Mesothelial cell of epicardium (in vitro differentiated cells): ENCODE data around the gene TM4SF4. TPM values are rescaled to one million over a fixed set of nuclear protein-coding genes. Genes with fewer than 3 reads are reported as not detected.

ENCODE experiments used
- DNase-seq, 2 experiments: peaks; one replicate each; pipeline ENCODE4 v3.0.0; 2021; ENCODE audit warnings: low spot score in 2 of 2; ENCODE audit not compliant: unreplicated experiment in 2 of 2
- H3K27ac Mint-ChIP-seq: 2 replicates; pipeline ENCODE4 v1.8.0; 2021; ENCODE audit warnings: mixed read lengths
- H3K27me3 Mint-ChIP-seq: 2 replicates; pipeline ENCODE4 v1.8.0; 2021; ENCODE audit warnings: low read depth, mixed read lengths
- H3K36me3 Mint-ChIP-seq: 2 replicates; pipeline ENCODE4 v1.8.0; 2021; ENCODE audit warnings: mixed read lengths
- H3K4me1 Mint-ChIP-seq: 2 replicates; pipeline ENCODE4 v1.8.0; 2021; ENCODE audit warnings: mixed read lengths
- H3K4me3 Mint-ChIP-seq: 2 replicates; pipeline ENCODE4 v1.8.0; 2021; ENCODE audit warnings: mild to moderate bottlenecking, moderate library complexity, mixed read lengths
- H3K9me3 Mint-ChIP-seq: 2 replicates; pipeline ENCODE4 v1.8.0; 2021; ENCODE audit warnings: mixed read lengths
- CTCF ChIP-seq: fragments of 200-600 bp; sonication (generic); IDR thresholded peaks from one replicate; pipeline ENCODE4 v1.5.0; 2021; ENCODE audit warnings: antibody characterized with exemption; ENCODE audit not compliant: unreplicated experiment
- total RNA-seq: library from RNA; stranded (reverse); gene quantifications from 3 replicates; pipeline ENCODE4 v1.2.1, GENCODE V29; 2021

The TM4SF4 gene
- total RNA-seq, 1 donor from 2014 or later, result 0.34 TPM

- H3K27me3 Mint-ChIP-seq, result no peaks in the 10 kb centered on the region
- DNase-seq, result no peak
- peaks cover 18% of the 10 kb centered on the region for H3K4me1 Mint-ChIP-seq
- H3K4me3 Mint-ChIP-seq, result no peak overlapping the region
- no peak overlapping the region for H3K27ac Mint-ChIP-seq
- no peaks in the 10 kb centered on the region for H3K36me3 Mint-ChIP-seq
- H3K9me3 Mint-ChIP-seq, result no peaks in the 10 kb centered on the region
- no peak for TF ChIP-seq CTCF
These were observed 36.0 kb downstream of the TM4SF4 start for GRCh38 chr3:149510480-149510879.

- TF ChIP-seq CTCF, result no peak
- no peak for DNase-seq
- Mint-ChIP-seq H3K4me3 (no peak overlapping the region), H3K4me1 (peaks cover 18% of the 10 kb centered on the region), H3K36me3 (no peaks in the 10 kb centered on the region), H3K27me3 (no peaks in the 10 kb centered on the region), H3K27ac (no peak overlapping the region), H3K9me3 (no peaks in the 10 kb centered on the region)
These were observed 36.6 kb downstream of the TM4SF4 start for GRCh38 chr3:149511040-149511626.

- H3K27me3 Mint-ChIP-seq, result no peaks in the 10 kb centered on the region
- TF ChIP-seq CTCF, result peak; percentile 58
- H3K9me3 Mint-ChIP-seq, result no peaks in the 10 kb centered on the region
- no peaks in the 10 kb centered on the region for H3K36me3 Mint-ChIP-seq
- DNase-seq, result peak in 1 of 2 experiments; percentile 64
- peaks cover 12% of the 10 kb centered on the region for H3K4me1 Mint-ChIP-seq
- H3K27ac Mint-ChIP-seq, result peak overlapping the region; percentile 36
- H3K4me3 Mint-ChIP-seq, result no peak overlapping the region
These were observed 37.7 kb downstream of the TM4SF4 start for GRCh38 chr3:149512073-149512782.

GRCh38 chr3:149514471-149514870, 40.0 kb downstream of the TM4SF4 start:
- Mint-ChIP-seq H3K9me3 (no peaks in the 10 kb centered on the region), H3K27me3 (no peaks in the 10 kb centered on the region), H3K27ac (no peak overlapping the region), H3K4me1 (peaks cover 8% of the 10 kb centered on the region), H3K36me3 (peaks cover 3% of the 10 kb centered on the region), H3K4me3 (no peak overlapping the region)
- TF ChIP-seq CTCF, result no peak
- DNase-seq, result no peak

- no peak for TF ChIP-seq CTCF
- Mint-ChIP-seq H3K4me3 (no peak overlapping the region), H3K4me1 (peaks cover 8% of the 10 kb centered on the region), H3K36me3 (peaks cover 3% of the 10 kb centered on the region), H3K27ac (no peak overlapping the region), H3K27me3 (no peaks in the 10 kb centered on the region), H3K9me3 (no peaks in the 10 kb centered on the region)
- no peak for DNase-seq
These were observed 40.8 kb downstream of the TM4SF4 start for GRCh38 chr3:149515249-149515648.
